Measurements from ENCODE around the gene ANKS3. TPM values are rescaled to one million over a fixed set of nuclear protein-coding genes. Genes with fewer than 3 reads are reported as not detected.

The ANKS3 gene
- total RNA-seq, 6 experiments from 2014 or later = 4.7 to 10.7 (median 7.6) TPM

DNA sequence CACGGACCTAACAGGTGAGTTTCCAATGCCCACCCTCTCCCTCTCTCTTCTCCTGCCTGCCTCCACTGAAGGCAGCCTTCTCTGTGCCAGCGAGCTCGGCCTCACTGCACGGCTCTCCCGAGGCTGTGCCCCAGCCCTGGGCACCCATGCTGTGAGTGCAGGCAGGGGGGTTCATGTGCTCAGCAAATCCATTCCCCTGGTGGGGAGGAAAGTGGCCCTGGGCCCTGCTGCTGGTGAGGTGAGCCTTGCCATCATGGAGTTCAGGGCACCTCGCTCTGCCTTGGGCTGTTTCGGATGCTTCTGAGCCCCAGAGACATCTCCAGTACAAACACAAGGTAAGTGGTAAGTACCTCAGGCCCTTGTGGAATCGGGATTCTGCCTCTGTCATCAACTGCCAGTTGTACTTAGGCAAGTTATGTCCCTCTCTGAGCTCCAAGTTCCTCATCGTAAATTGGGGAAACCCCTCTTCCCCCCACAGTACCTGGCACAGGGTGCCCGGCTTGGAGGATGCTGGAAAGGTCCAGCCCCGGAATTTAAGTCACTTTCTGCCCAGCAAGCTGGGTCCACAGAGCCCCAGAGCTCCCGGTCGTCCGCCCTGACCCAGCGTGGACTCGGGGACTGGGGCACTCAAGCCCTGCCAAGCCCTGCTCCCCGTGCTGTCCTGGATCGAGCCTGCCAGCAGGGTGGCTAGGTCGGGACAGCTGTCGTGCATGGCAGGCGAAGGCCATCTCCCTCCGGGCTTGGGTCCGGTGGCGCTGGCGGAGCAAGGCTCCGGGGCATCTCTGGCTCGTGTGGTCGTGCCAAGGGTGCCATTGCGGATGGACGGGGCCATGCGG is 41.4 kb downstream of the ANKS3 start:
- peak; percentile 7 to 27 (median 18) for ATAC-seq

DNA sequence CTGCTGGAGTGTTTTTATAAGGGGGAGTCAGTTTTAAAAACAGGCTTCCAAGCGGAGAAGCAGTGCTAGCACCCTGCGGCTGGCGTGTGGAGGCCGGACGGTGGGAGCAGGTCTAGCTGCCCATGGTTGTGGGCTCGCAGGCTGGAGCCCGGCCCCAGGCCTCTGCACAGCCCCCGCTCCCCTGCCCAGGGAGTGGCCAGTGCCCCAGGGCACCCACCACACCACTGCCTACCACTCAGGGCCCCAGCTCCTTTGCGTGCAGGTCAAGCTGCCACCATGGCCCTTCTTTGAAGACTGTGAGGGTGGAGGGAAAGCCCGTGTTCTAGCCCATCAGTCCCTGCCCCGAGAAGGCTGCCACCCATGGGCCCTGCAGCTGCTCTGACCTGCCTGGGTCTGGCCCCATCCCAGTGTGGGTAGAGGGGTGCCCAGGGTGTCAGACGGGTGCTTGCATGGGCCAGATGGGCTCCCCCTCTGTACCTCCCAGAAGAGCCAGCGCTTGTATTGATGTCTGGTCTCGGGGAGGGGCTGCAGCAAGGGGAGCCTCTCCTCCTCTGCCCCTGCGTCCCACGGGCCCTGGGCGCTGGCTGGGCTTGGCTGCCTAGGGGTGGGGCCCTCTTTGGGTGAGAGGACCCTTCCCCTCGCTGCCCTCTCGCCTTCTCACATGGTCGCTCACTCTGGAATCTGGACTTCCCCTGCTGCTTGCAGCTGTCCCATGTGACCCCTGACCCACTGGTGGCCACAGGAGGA is 42.2 kb downstream of the ANKS3 start:
- ATAC-seq (no peak), DNase-seq (peak; percentile 26 to 55 (median 51))
- Histone ChIP-seq H3K27ac (peak overlapping the region in 1 of 3 donors; percentile 71), H3K9me3 (no peaks in the 10 kb centered on the region), H3K36me3 (peaks cover 0 to 11% (median under 1%) of the 10 kb centered on the region in 4 donors), H3K4me3 (no peak overlapping the region), H3K27me3 (no peaks in the 10 kb centered on the region), H3K4me1 (peaks cover 0 to 50% (median 18%) of the 10 kb centered on the region in 4 donors)
- intact Hi-C loops (cut with DNase I) = no loop called here
- no peak for TF ChIP-seq POLR2A (IDR thresholded peaks at IDR 0.05)
- TF ChIP-seq, protein P1, sequence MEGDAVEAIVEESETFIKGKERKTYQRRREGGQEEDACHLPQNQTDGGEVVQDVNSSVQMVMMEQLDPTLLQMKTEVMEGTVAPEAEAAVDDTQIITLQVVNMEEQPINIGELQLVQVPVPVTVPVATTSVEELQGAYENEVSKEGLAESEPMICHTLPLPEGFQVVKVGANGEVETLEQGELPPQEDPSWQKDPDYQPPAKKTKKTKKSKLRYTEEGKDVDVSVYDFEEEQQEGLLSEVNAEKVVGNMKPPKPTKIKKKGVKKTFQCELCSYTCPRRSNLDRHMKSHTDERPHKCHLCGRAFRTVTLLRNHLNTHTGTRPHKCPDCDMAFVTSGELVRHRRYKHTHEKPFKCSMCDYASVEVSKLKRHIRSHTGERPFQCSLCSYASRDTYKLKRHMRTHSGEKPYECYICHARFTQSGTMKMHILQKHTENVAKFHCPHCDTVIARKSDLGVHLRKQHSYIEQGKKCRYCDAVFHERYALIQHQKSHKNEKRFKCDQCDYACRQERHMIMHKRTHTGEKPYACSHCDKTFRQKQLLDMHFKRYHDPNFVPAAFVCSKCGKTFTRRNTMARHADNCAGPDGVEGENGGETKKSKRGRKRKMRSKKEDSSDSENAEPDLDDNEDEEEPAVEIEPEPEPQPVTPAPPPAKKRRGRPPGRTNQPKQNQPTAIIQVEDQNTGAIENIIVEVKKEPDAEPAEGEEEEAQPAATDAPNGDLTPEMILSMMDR (IDR thresholded peaks at IDR 0.05) = no peak
- no CpG with 5 or more reads among the region's 20 CpGs for WGBS (ENCODE audit: insufficient coverage, low coverage, low lambda C conversion rate, missing lambda C conversion rate)

More for the DNA sequence above, 41.4 kb downstream of the ANKS3 start:
- peak overlapping the region; percentile 53 to 99 (median 99) for H3K4me3 ChIP-seq
- WGBS (ENCODE audit: insufficient coverage, low coverage, low lambda C conversion rate, missing lambda C conversion rate) = 9% methylated on average over 17 of the region's 31 CpGs
- peaks cover 0 to 44% (median 17%) of the 10 kb centered on the region in 4 donors for H3K4me1 ChIP-seq
- peak in 1 of 3 donors; percentile 23 for DNase-seq
- H3K27me3 ChIP-seq = no peaks in the 10 kb centered on the region
- no peak for TF ChIP-seq POLR2A (IDR thresholded peaks at IDR 0.05)
- TF ChIP-seq, protein P1 (IDR thresholded peaks at IDR 0.05) = no peak
- H3K36me3 ChIP-seq = peaks cover 0 to 13% (median 0%) of the 10 kb centered on the region in 4 donors
- no peaks in the 10 kb centered on the region for H3K9me3 ChIP-seq
- intact Hi-C loops (cut with DNase I) = no loop called here
- peak overlapping the region in 2 of 3 donors; percentile 71 to 79 for H3K27ac ChIP-seq

DNA sequence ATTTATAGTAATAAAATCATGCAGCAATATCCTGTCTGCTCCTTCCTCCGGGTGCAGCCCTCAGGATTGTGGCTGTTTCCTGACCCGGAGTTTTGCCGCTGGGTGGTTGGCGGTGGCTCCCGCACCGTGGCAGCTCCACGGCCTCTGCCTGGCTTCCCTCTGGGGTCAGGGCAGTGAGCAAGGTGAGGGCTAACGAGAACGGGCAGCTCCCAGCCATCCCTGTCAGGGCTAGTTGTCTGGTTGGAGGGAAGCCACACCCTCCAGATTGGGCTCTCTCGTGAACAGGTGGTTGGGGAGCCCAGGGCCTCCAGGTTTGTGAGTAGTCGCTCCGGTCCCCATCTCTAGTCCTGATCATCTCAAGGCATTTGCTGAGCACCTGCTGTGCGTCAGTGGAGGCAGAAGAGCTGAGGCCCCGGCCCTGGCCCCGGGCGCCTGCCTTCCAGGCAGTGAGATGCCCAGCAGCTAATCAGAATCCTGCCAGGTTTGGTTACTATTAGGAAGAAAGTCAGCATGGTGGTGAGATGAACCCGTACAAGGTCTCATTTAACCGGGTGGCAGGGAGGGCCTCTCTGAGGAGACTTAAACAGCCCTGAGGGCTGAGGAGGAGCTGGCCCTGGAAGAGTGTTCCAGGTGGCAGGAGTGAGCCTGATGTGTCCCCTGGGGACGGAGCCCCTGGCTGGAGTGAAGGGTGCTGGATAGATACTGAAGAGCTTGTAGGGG is 43.0 kb downstream of the ANKS3 start:
- TF ChIP-seq POLR2A (IDR thresholded peaks at IDR 0.05) = no peak
- TF ChIP-seq, protein P1 (IDR thresholded peaks at IDR 0.05) = no peak
- Histone ChIP-seq H3K4me1 (peaks cover 0 to 53% (median 18%) of the 10 kb centered on the region in 4 donors), H3K9me3 (no peaks in the 10 kb centered on the region), H3K4me3 (no peak overlapping the region), H3K27ac (no peak overlapping the region), H3K36me3 (peaks cover 0 to 9% (median 4%) of the 10 kb centered on the region in 4 donors), H3K27me3 (no peaks in the 10 kb centered on the region)
- WGBS (ENCODE audit: insufficient coverage, low coverage, low lambda C conversion rate, missing lambda C conversion rate) = 43% methylated on average over 5 of the region's 19 CpGs
- ATAC-seq (no peak), DNase-seq (peak; percentile 21 to 55 (median 48))
- intact Hi-C loops (cut with DNase I) = no loop called here

All from right lobe of liver (tissue), 6 donors.